HepG2 (cell line): Measurements from ENCODE around the gene CKAP2L. TPM values are rescaled to one million over a fixed set of nuclear protein-coding genes. Genes with fewer than 3 reads are reported as not detected.

ENCODE experiments used
- ATAC-seq: fragments of 200-7000 bp; cut with Tn5 transposase; 3 replicates; pipeline ENCODE4 v1.9.1; 2020; ENCODE audit warnings: mild to moderate bottlenecking, moderate library complexity
- BruUV-seq: library from RNA; stranded (reverse); fragments of 400-500 nt; replicated peaks from 2 replicates; lab custom pipeline; 2021; lab: Mats Ljungman, UMichigan
- CTCF ChIA-PET: fragments of 300-600 bp; formaldehyde crosslinking; extraction: SDS; loops from one replicate; lab custom pipeline; 2021; ENCODE audit warnings: low total read pairs, inconsistent platforms, low intra/inter-chr PET ratio; lab: Yijun Ruan, JAX
- POLR2A ChIA-PET: fragments of 350-600 bp; sonication (Branson Sonifier 250); formaldehyde crosslinking; loops from one replicate; lab custom pipeline; 2020; ENCODE audit warnings: antibody characterized with exemption, inconsistent platforms; lab: Yijun Ruan, JAX
- DNase-seq: peaks from one replicate; pipeline ENCODE4 v3.0.0-alpha.2; 2015; ENCODE audit warnings: low spot score
- FAIRE-seq: peaks from 3 replicates; lab custom pipeline; 2011; peaks lifted over from hg19 to GRCh38; lab: Jason Lieb, UNC
- H2AFZ ChIP-seq: one replicate; pipeline ENCODE4 v1.6.1; 2011; ENCODE audit warnings: low read length, inconsistent platforms
- H3K27ac ChIP-seq: fragments of 300-600 bp; 3 replicates; pipeline ENCODE4 v1.8.0; 2011; ENCODE audit warnings: mixed run types, mild to moderate bottlenecking, mixed read lengths, low read length, inconsistent platforms; ENCODE audit not compliant: insufficient read depth; ENCODE audit errors: extremely low read length
- H3K27me3 ChIP-seq, 2 experiments: fragments of 200-600 bp in 1 of 2; 2 replicates in 1 of 2; 3 replicates in 1 of 2; pipeline versions ENCODE4 v1.6.0 to v1.8.0; 2011; ENCODE audit warnings: low read length in 2 of 2, mild to moderate bottlenecking in 2 of 2, moderate library complexity in 2 of 2, inconsistent platforms in 1 of 2; ENCODE audit not compliant: insufficient read depth in 2 of 2, control insufficient read depth in 1 of 2
- H3K36me3 ChIP-seq, 2 experiments: fragments of 200-600 bp in 1 of 2; replicated peaks in 1 of 2; 2 replicates in 1 of 2; 3 replicates in 1 of 2; pipeline versions ENCODE4 v1.5.1 to v1.8.0; 2011; ENCODE audit warnings: low read length in 2 of 2, inconsistent platforms in 1 of 2; ENCODE audit not compliant: insufficient read depth in 2 of 2, control insufficient read depth in 1 of 2
- H3K4me1 ChIP-seq: 2 replicates; pipeline ENCODE4 v1.5.1; 2012; ENCODE audit warnings: low read length, inconsistent platforms; ENCODE audit not compliant: insufficient read depth
- H3K4me2 ChIP-seq: 2 replicates; pipeline ENCODE4 v1.6.0; 2011; ENCODE audit warnings: low read depth, low read length, inconsistent platforms
- H3K4me3 ChIP-seq, 3 experiments: fragments of 200-600 bp in 1 of 3; sonication (generic), shearing (Covaris generic) in 1 of 3; replicated peaks in 1 of 3; 2 replicates each; pipeline ENCODE4 v1.5.1; 2011 to 2016; ENCODE audit warnings: low read length in 3 of 3, inconsistent platforms in 2 of 3, low read depth in 2 of 3, mild to moderate bottlenecking in 2 of 3, control low read depth in 1 of 3, mixed read lengths in 1 of 3; ENCODE audit not compliant: insufficient read depth in 1 of 3
- H3K79me2 ChIP-seq: one replicate; pipeline ENCODE4 v1.6.1; 2011; ENCODE audit warnings: low read length, inconsistent platforms; ENCODE audit not compliant: insufficient read depth
- H3K9ac ChIP-seq: 2 replicates; pipeline ENCODE4 v1.6.0; 2011; ENCODE audit warnings: mild to moderate bottlenecking, low read depth, low read length, inconsistent platforms; ENCODE audit not compliant: insufficient read depth
- H3K9me3 ChIP-seq: 2 replicates; pipeline ENCODE4 v1.5.1; 2012; ENCODE audit warnings: mild to moderate bottlenecking, low read length
- H4K20me1 ChIP-seq: 2 replicates; pipeline ENCODE4 v1.6.0; 2011; ENCODE audit warnings: inconsistent platforms, mild to moderate bottlenecking, low read length, moderate library complexity; ENCODE audit not compliant: insufficient read depth
- HNF4A ChIP-seq: sonication (generic); formaldehyde crosslinking; IDR thresholded peaks from 2 replicates; pipeline ENCODE4 v1.4.0; 2020; ENCODE audit warnings: missing genetic modification reagents
- MED1 ChIP-seq: sonication (generic); formaldehyde crosslinking; IDR thresholded peaks from 2 replicates; pipeline ENCODE4 v1.4.0; 2020; ENCODE audit warnings: missing genetic modification reagents
- NFKB2 ChIP-seq: sonication (generic); formaldehyde crosslinking; IDR thresholded peaks from 2 replicates; pipeline ENCODE4 v1.4.0; 2020; ENCODE audit warnings: missing genetic modification reagents, borderline replicate concordance
- NFKBIZ ChIP-seq: IDR thresholded peaks from 2 replicates; pipeline ENCODE4 v1.6.1; 2018; ENCODE audit warnings: missing genetic modification reagents, missing compliant biosample characterization
- NR2F1 ChIP-seq, 2 experiments: fragments of 450-650 bp in 1 of 2; formaldehyde crosslinking in 1 of 2; IDR thresholded peaks; 2 replicates each; pipeline versions ENCODE4 v1.5.0 to v1.6.1; 2016 to 2020; ENCODE audit warnings: mild to moderate bottlenecking in 1 of 2, missing compliant biosample characterization in 1 of 2, missing genetic modification reagents in 1 of 2, moderate library complexity in 1 of 2
- NR2F6 ChIP-seq, 2 experiments: IDR thresholded peaks; 2 replicates each; pipeline ENCODE4 v1.6.1; 2016; ENCODE audit warnings: antibody characterized with exemption in 1 of 2, mild to moderate bottlenecking in 1 of 2
- PPARG ChIP-seq: conservative IDR thresholded peaks from 2 replicates; pipeline ENCODE4 v1.6.1; 2016; ENCODE audit warnings: missing biosample characterization, missing genetic modification reagents
- RXRB ChIP-seq: IDR thresholded peaks from 2 replicates; pipeline ENCODE4 v1.6.1; 2016; ENCODE audit warnings: borderline replicate concordance, missing genetic modification reagents, missing compliant biosample characterization
- ZMYM3 ChIP-seq: sonication (generic); formaldehyde crosslinking; IDR thresholded peaks from 2 replicates; pipeline ENCODE4 v1.5.1; 2020; ENCODE audit warnings: mild to moderate bottlenecking, missing genetic modification reagents
- ZNF570 ChIP-seq: sonication (generic); formaldehyde crosslinking; IDR thresholded peaks from 2 replicates; pipeline ENCODE4 v1.4.0; 2020; ENCODE audit warnings: mild to moderate bottlenecking, missing genetic modification reagents, borderline replicate concordance
- ZNF572 ChIP-seq: sonication (generic); formaldehyde crosslinking; IDR thresholded peaks from 2 replicates; pipeline ENCODE4 v1.5.1; 2020; ENCODE audit warnings: mild to moderate bottlenecking, missing genetic modification reagents
- ZNF839 ChIP-seq: sonication (generic); formaldehyde crosslinking; IDR thresholded peaks from 2 replicates; pipeline ENCODE4 v1.4.0; 2020; ENCODE audit warnings: missing genetic modification reagents, mild to moderate bottlenecking, borderline replicate concordance
- ZSCAN20 ChIP-seq: sonication (generic); formaldehyde crosslinking; IDR thresholded peaks from 2 replicates; pipeline ENCODE4 v1.4.0; 2020; ENCODE audit warnings: missing genetic modification reagents, mild to moderate bottlenecking, borderline replicate concordance
- WGBS: methylation state at CpG from one replicate; pipeline ENCODE4 v1.1.6; 2017; ENCODE audit warnings: low lambda C conversion rate; 5-methylcytosine and 5-hydroxymethylcytosine counted together
- in situ Hi-C: cut with HindIII; loops from 2 replicates; pipeline ENCODE4 v1.10.0; 2017; ENCODE audit warnings: low pct_unique_long_range_greater_than_20kb; ENCODE audit not compliant: extremely low pct_ligation_motif_present
- intact Hi-C: fragments of 100-400 bp; cut with micrococcal nuclease; formaldehyde crosslinking; loops from one replicate; pipeline ENCODE4 v1.10.0; 2022; ENCODE audit not compliant: unreplicated experiment
- polyA plus RNA-seq, 8 experiments: library from polyadenylated mRNA; depleted of rRNA in 3 of 8; stranded (reverse) in 7 of 8; unstranded in 1 of 8; fragments of >200 nt; fragmentation: Illumina TruSeq in 4 of 8; extraction: Trizol in 4 of 8; gene quantifications; 2 replicates each; pipeline versions ENCODE4 v1.2.1 to v1.2.3, GENCODE V29; 2011 to 2016; ENCODE audit warnings: low read depth in 4 of 8, missing spikeins in 1 of 8, mixed read lengths in 1 of 8; ENCODE audit not compliant: insufficient read depth in 1 of 8
- total RNA-seq, 5 experiments: library from RNA; depleted of rRNA; stranded (reverse); fragments of >200 nt; fragmentation: Illumina TruSeq; extraction: Trizol; gene quantifications; 2 replicates each; pipeline ENCODE4 v1.2.3, GENCODE V29; 2016; ENCODE audit warnings: low read depth in 1 of 5
- TF ChIP-seq, protein P1 (sequence below): sonication (generic); formaldehyde crosslinking; conservative IDR thresholded peaks from 2 replicates; pipeline ENCODE4 v1.4.0; 2020; ENCODE audit warnings: mild to moderate bottlenecking, missing genetic modification reagents, moderate library complexity
- TF ChIP-seq, protein P2 (sequence below): sonication (generic); formaldehyde crosslinking; IDR thresholded peaks from 2 replicates; pipeline ENCODE4 v1.5.1; 2020; ENCODE audit warnings: missing genetic modification reagents, mild to moderate bottlenecking, borderline replicate concordance

Gene CKAP2L
- total and polyA plus RNA-seq, 2 of the 13 experiments (the other 11 are each of a cell fraction or from before 2014, with no cell fraction given): 7.1 to 9.5 TPM

DNA sequence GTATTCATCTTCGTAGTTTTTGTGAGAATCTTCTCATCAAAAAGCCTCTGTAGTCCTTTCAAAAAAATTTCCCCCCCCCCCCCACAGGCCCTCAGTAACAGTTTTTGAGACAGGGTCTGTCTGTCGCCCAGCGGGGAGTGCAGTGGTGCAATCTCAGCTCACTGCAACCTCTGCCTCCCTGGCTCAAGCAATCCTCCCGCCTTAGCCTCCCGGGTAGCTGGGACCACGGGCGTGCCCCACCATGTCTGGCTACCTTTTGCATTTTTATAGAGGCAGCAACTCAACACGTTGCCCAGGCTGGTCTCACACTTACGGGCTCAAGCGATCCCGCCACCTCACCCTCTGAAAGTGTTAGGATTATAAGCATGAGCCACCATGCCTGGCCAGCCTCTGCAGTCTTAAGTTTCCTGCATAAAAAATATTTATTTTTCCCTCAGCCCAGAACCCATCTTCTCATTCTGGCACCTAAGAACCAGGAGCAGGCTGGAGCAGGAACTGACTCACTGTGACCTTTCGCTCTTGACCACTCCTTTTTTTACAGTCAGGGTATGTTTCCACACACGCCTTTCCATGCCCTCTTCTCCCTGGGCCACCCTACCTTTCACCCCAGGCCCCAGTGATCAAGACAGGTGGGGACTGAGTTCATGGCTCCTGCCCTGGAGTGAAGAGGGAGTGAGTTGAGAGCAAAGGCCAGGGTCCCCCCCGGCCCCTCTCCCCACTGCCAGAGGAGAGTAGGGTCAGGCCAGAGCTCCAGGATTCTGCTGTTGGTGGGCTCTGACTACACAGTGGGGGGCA, 76.1 kb downstream of the CKAP2L start:
- Histone ChIP-seq H3K4me1 (peaks cover 63% of the 10 kb centered on the region), H3K9ac (no peak overlapping the region), H2AFZ (no peak overlapping the region), H3K79me2 (no peaks in the 10 kb centered on the region), H3K4me2 (peak overlapping the region; percentile 22; the same call in 1 of the 2 replicates), H3K36me3 (no peaks in the 10 kb centered on the region), H3K4me3 (no peak overlapping the region; a peak in 1 of 6 replicates), H3K27ac (no peak overlapping the region), H3K27me3 (0 out of 5 replicates have a peak, but pooled peaks cover 0 to 4% of the 10 kb centered on the region in 2 experiments), H3K9me3 (no peaks in the 10 kb centered on the region), H4K20me1 (no peaks in the 10 kb centered on the region)
- BruUV-seq: no TSS peak
- WGBS: 49% methylated on average over 14 of the region's 14 CpGs
- no peak for DNase-seq
- ChIA-PET POLR2A (interaction anchor here (0.7 to 1.0 kb wide), 2 partner anchors 43 kb away, joined by 3 read pairs; partner anchors contain the start of gene SLC20A1), CTCF (no interaction called here)
- no peak for FAIRE-seq
- no peak; the same call in 2 of the 3 replicates for ATAC-seq
- intact Hi-C loops: no loop called here
- in situ Hi-C loops: loop anchor here (5.0 kb wide), 1 partner anchor 61 kb away; no protein-coding TSS in a partner anchor
- TF ChIP-seq, protein P1, sequence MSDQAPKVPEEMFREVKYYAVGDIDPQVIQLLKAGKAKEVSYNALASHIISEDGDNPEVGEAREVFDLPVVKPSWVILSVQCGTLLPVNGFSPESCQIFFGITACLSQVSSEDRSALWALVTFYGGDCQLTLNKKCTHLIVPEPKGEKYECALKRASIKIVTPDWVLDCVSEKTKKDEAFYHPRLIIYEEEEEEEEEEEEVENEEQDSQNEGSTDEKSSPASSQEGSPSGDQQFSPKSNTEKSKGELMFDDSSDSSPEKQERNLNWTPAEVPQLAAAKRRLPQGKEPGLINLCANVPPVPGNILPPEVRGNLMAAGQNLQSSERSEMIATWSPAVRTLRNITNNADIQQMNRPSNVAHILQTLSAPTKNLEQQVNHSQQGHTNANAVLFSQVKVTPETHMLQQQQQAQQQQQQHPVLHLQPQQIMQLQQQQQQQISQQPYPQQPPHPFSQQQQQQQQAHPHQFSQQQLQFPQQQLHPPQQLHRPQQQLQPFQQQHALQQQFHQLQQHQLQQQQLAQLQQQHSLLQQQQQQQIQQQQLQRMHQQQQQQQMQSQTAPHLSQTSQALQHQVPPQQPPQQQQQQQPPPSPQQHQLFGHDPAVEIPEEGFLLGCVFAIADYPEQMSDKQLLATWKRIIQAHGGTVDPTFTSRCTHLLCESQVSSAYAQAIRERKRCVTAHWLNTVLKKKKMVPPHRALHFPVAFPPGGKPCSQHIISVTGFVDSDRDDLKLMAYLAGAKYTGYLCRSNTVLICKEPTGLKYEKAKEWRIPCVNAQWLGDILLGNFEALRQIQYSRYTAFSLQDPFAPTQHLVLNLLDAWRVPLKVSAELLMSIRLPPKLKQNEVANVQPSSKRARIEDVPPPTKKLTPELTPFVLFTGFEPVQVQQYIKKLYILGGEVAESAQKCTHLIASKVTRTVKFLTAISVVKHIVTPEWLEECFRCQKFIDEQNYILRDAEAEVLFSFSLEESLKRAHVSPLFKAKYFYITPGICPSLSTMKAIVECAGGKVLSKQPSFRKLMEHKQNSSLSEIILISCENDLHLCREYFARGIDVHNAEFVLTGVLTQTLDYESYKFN (CRISPR knock-in tag): 0 out of 2 replicates have a peak, but pooled peaks have one; percentile 19
- TF ChIP-seq NFKB2 (CRISPR knock-in tag): no peak
- TF ChIP-seq ZNF839: no peak
- TF ChIP-seq MED1 (CRISPR knock-in tag): peak; percentile 19; the same call in 1 of the 2 replicates
- TF ChIP-seq, protein P2, sequence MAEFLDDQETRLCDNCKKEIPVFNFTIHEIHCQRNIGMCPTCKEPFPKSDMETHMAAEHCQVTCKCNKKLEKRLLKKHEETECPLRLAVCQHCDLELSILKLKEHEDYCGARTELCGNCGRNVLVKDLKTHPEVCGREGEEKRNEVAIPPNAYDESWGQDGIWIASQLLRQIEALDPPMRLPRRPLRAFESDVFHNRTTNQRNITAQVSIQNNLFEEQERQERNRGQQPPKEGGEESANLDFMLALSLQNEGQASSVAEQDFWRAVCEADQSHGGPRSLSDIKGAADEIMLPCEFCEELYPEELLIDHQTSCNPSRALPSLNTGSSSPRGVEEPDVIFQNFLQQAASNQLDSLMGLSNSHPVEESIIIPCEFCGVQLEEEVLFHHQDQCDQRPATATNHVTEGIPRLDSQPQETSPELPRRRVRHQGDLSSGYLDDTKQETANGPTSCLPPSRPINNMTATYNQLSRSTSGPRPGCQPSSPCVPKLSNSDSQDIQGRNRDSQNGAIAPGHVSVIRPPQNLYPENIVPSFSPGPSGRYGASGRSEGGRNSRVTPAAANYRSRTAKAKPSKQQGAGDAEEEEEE (CRISPR knock-in tag): no peak
- TF ChIP-seq HNF4A (CRISPR knock-in tag): no peak
- no peak for TF ChIP-seq NFKBIZ (CRISPR knock-in tag)
- TF ChIP-seq RXRB (CRISPR knock-in tag): peak; percentile 17; the same call in 1 of the 2 replicates
- TF ChIP-seq ZNF572: no peak
- TF ChIP-seq ZSCAN20: no peak
- TF ChIP-seq NR2F1 (CRISPR knock-in tag; IDR thresholded peaks at IDR 0.05): 0 out of 4 replicates have a peak, but pooled peaks have one; percentile 27 to 34
- no peak for TF ChIP-seq ZNF570 (CRISPR knock-in tag)
- no peak for TF ChIP-seq ZMYM3 (CRISPR knock-in tag)
- TF ChIP-seq NR2F6 (IDR thresholded peaks at IDR 0.05): peak; percentile 47; the same call in 1 of the 2 replicates
- TF ChIP-seq NR2F6 (CRISPR knock-in tag; IDR thresholded peaks at IDR 0.05): peak; percentile 61; the same call in 1 of the 2 replicates
- TF ChIP-seq PPARG (CRISPR knock-in tag): no peak
